ENCODE data around the gene POLQ.
"Not testable (repeated sequence)": the region's sequence is repeated elsewhere in the genome, so short reads cannot be mapped to it uniquely, and the experiment has no call there.

POLQ gene

GRCh38 chr3:121491683-121492320, 54.0 kb downstream of the POLQ start:
- no peaks in the 10 kb centered on the region for H3K9me3 ChIP-seq (ENCODE audit: low read length)
- peaks cover 50% of the 10 kb centered on the region for H3K36me3 ChIP-seq (ENCODE audit: insufficient read depth, low read length)
- H2AFZ ChIP-seq (ENCODE audit: low read depth, low read length), result no peak overlapping the region
- no peaks in the 10 kb centered on the region for H3K4me1 ChIP-seq (ENCODE audit: insufficient read depth, low read length)
- no peak overlapping the region for H3K4me3 ChIP-seq (ENCODE audit: low read length)
- no peaks in the 10 kb centered on the region for H3K27me3 ChIP-seq (ENCODE audit: insufficient read depth, low read length)

GRCh38 chr3:121490161-121490560, 55.6 kb downstream of the POLQ start:
- H3K4me1 ChIP-seq (ENCODE audit: insufficient read depth, low read length), result no peaks in the 10 kb centered on the region
- no peak overlapping the region for H2AFZ ChIP-seq (ENCODE audit: low read depth, low read length)
- H3K36me3 ChIP-seq (ENCODE audit: insufficient read depth, low read length), result peaks cover 50% of the 10 kb centered on the region
- no peak overlapping the region for H3K4me3 ChIP-seq (ENCODE audit: low read length)
- no peaks in the 10 kb centered on the region for H3K27me3 ChIP-seq (ENCODE audit: insufficient read depth, low read length)
- no peaks in the 10 kb centered on the region for H3K9me3 ChIP-seq (ENCODE audit: low read length)

GRCh38 chr3:121488628-121489027, 57.2 kb downstream of the POLQ start:
- Histone ChIP-seq H3K27me3 (ENCODE audit: insufficient read depth, low read length) (no peaks in the 10 kb centered on the region), H3K9me3 (ENCODE audit: low read length) (no peaks in the 10 kb centered on the region), H3K36me3 (ENCODE audit: insufficient read depth, low read length) (peaks cover 48% of the 10 kb centered on the region), H3K4me3 (ENCODE audit: low read length) (no peak overlapping the region), H2AFZ (ENCODE audit: low read depth, low read length) (no peak overlapping the region), H3K4me1 (ENCODE audit: insufficient read depth, low read length) (no peaks in the 10 kb centered on the region)

- Histone ChIP-seq H3K4me3 (ENCODE audit: low read length) (no peak overlapping the region), H3K36me3 (ENCODE audit: insufficient read depth, low read length) (peaks cover 39% of the 10 kb centered on the region), H3K4me1 (ENCODE audit: insufficient read depth, low read length) (no peaks in the 10 kb centered on the region), H3K27me3 (ENCODE audit: insufficient read depth, low read length) (no peaks in the 10 kb centered on the region), H3K9me3 (ENCODE audit: low read length) (no peaks in the 10 kb centered on the region), H2AFZ (ENCODE audit: low read depth, low read length) (no peak overlapping the region)
These were observed 62.5 kb downstream of the POLQ start for GRCh38 chr3:121483290-121483689.

GRCh38 chr3:121482660-121483059, 63.1 kb downstream of the POLQ start:
- no peak overlapping the region for H2AFZ ChIP-seq (ENCODE audit: low read depth, low read length)
- peaks cover 37% of the 10 kb centered on the region for H3K36me3 ChIP-seq (ENCODE audit: insufficient read depth, low read length)

GRCh38 chr3:121481106-121481880, 64.5 kb downstream of the POLQ start:
- Histone ChIP-seq H3K4me1 (ENCODE audit: insufficient read depth, low read length) (no peaks in the 10 kb centered on the region), H2AFZ (ENCODE audit: low read depth, low read length) (no peak overlapping the region), H3K9me3 (ENCODE audit: low read length) (no peaks in the 10 kb centered on the region), H3K36me3 (ENCODE audit: insufficient read depth, low read length) (peaks cover 38% of the 10 kb centered on the region), H3K4me3 (ENCODE audit: low read length) (no peak overlapping the region), H3K27me3 (ENCODE audit: insufficient read depth, low read length) (no peaks in the 10 kb centered on the region)

More at GRCh38 chr3:121482660-121483059, 63.1 kb downstream of the POLQ start:
- H3K9me3 ChIP-seq (ENCODE audit: low read length), result no peaks in the 10 kb centered on the region
- no peaks in the 10 kb centered on the region for H3K4me1 ChIP-seq (ENCODE audit: insufficient read depth, low read length)
- H3K27me3 ChIP-seq (ENCODE audit: insufficient read depth, low read length), result no peaks in the 10 kb centered on the region
- H3K4me3 ChIP-seq (ENCODE audit: low read length), result no peak overlapping the region

- Histone ChIP-seq H3K36me3 (ENCODE audit: insufficient read depth, low read length) (peaks cover 54% of the 10 kb centered on the region), H2AFZ (ENCODE audit: low read depth, low read length) (no peak overlapping the region), H3K27me3 (ENCODE audit: insufficient read depth, low read length) (no peaks in the 10 kb centered on the region), H3K9me3 (ENCODE audit: low read length) (no peaks in the 10 kb centered on the region), H3K4me3 (ENCODE audit: low read length) (no peak overlapping the region), H3K4me1 (ENCODE audit: insufficient read depth, low read length) (no peaks in the 10 kb centered on the region)
These were observed 68.2 kb downstream of the POLQ start for GRCh38 chr3:121477589-121477988.

GRCh38 chr3:121473001-121473400, 72.8 kb downstream of the POLQ start:
- peaks cover 54% of the 10 kb centered on the region for H3K36me3 ChIP-seq (ENCODE audit: insufficient read depth, low read length)
- H2AFZ ChIP-seq (ENCODE audit: low read depth, low read length), result no peak overlapping the region
- H3K4me3 ChIP-seq (ENCODE audit: low read length), result no peak overlapping the region
- no peaks in the 10 kb centered on the region for H3K27me3 ChIP-seq (ENCODE audit: insufficient read depth, low read length)
- H3K9me3 ChIP-seq (ENCODE audit: low read length), result no peaks in the 10 kb centered on the region
- H3K4me1 ChIP-seq (ENCODE audit: insufficient read depth, low read length), result no peaks in the 10 kb centered on the region

- Histone ChIP-seq H3K36me3 (ENCODE audit: insufficient read depth, low read length) (peaks cover 50% of the 10 kb centered on the region), H3K9me3 (ENCODE audit: low read length) (no peaks in the 10 kb centered on the region), H3K4me3 (ENCODE audit: low read length) (no peak overlapping the region), H3K4me1 (ENCODE audit: insufficient read depth, low read length) (no peaks in the 10 kb centered on the region), H2AFZ (ENCODE audit: low read depth, low read length) (no peak overlapping the region), H3K27me3 (ENCODE audit: insufficient read depth, low read length) (no peaks in the 10 kb centered on the region)
These were observed 78.7 kb downstream of the POLQ start for GRCh38 chr3:121467085-121467484.

- peaks cover 54% of the 10 kb centered on the region for H3K36me3 ChIP-seq (ENCODE audit: insufficient read depth, low read length)
- peaks cover 3% of the 10 kb centered on the region for H3K9me3 ChIP-seq (ENCODE audit: low read length)
- no peaks in the 10 kb centered on the region for H3K27me3 ChIP-seq (ENCODE audit: insufficient read depth, low read length)
- no peak overlapping the region for H2AFZ ChIP-seq (ENCODE audit: low read depth, low read length)
- H3K4me3 ChIP-seq (ENCODE audit: low read length), result no peak overlapping the region
- no peaks in the 10 kb centered on the region for H3K4me1 ChIP-seq (ENCODE audit: insufficient read depth, low read length)
These were observed 82.0 kb downstream of the POLQ start for GRCh38 chr3:121463745-121464144.

- H3K9me3 ChIP-seq (ENCODE audit: low read length), result peaks cover 6% of the 10 kb centered on the region
- no peak overlapping the region for H2AFZ ChIP-seq (ENCODE audit: low read depth, low read length)
- no peak overlapping the region for H3K4me3 ChIP-seq (ENCODE audit: low read length)
- H3K4me1 ChIP-seq (ENCODE audit: insufficient read depth, low read length), result no peaks in the 10 kb centered on the region
- H3K36me3 ChIP-seq (ENCODE audit: insufficient read depth, low read length), result peaks cover 49% of the 10 kb centered on the region
- H3K27me3 ChIP-seq (ENCODE audit: insufficient read depth, low read length), result no peaks in the 10 kb centered on the region
These were observed 83.2 kb downstream of the POLQ start for GRCh38 chr3:121462565-121462964.

GRCh38 chr3:121451752-121452151, 94.0 kb downstream of the POLQ start:
- H3K4me1 ChIP-seq (ENCODE audit: insufficient read depth, low read length); H2AFZ ChIP-seq (ENCODE audit: low read depth, low read length); H3K27me3 ChIP-seq (ENCODE audit: insufficient read depth, low read length); H3K9me3 ChIP-seq (ENCODE audit: low read length); H3K4me3 ChIP-seq (ENCODE audit: low read length): not testable (repeated sequence)
- H3K36me3 ChIP-seq (ENCODE audit: insufficient read depth, low read length), result peaks cover 11% of the 10 kb centered on the region

GRCh38 chr3:121443456-121443855, 102.3 kb downstream of the POLQ start:
- no peaks in the 10 kb centered on the region for H3K27me3 ChIP-seq (ENCODE audit: insufficient read depth, low read length)
- H2AFZ ChIP-seq (ENCODE audit: low read depth, low read length), result no peak overlapping the region
- no peaks in the 10 kb centered on the region for H3K4me1 ChIP-seq (ENCODE audit: insufficient read depth, low read length)
- H3K4me3 ChIP-seq (ENCODE audit: low read length), result no peak overlapping the region
- H3K9me3 ChIP-seq (ENCODE audit: low read length), result peaks cover 4% of the 10 kb centered on the region
- peaks cover 33% of the 10 kb centered on the region for H3K36me3 ChIP-seq (ENCODE audit: insufficient read depth, low read length)

Measured in neuron (in vitro differentiated cells).